Mucosa of descending colon (tissue), 3 donors: ENCODE data around the gene ONECUT1. TPM values are rescaled to one million over a fixed set of nuclear protein-coding genes. Genes with fewer than 3 reads are reported as not detected.

Experiments used
- ATAC-seq: fragments of 200-7000 bp; cut with Tn5 transposase; one replicate; pipeline ENCODE4 v1.9.1; 2020; ENCODE audit warnings: mild to moderate bottlenecking, moderate library complexity
- DNase-seq, 3 donors: peaks; one replicate each; pipeline ENCODE4 v3.0.0-alpha.2; 2020
- H3K36me3 ChIP-seq: fragments of 200-600 bp; one replicate; pipeline ENCODE4 v1.8.0; 2021; ENCODE audit warnings: low read depth, mild to moderate bottlenecking
- H3K4me1 ChIP-seq: fragments of 200-600 bp; one replicate; pipeline ENCODE4 v1.8.0; 2021; ENCODE audit warnings: low read depth, mild to moderate bottlenecking
- H3K4me3 ChIP-seq: fragments of 200-600 bp; one replicate; pipeline ENCODE4 v1.8.0; 2021; ENCODE audit warnings: mild to moderate bottlenecking
- H3K9me3 ChIP-seq: fragments of 200-600 bp; one replicate; pipeline ENCODE4 v1.8.0; 2021; ENCODE audit warnings: mild to moderate bottlenecking
- intact Hi-C, 2 donors: fragments of 100-400 bp; cut with DNase I in 1 of 2; cut with micrococcal nuclease in 1 of 2; formaldehyde crosslinking; loops; one replicate each; pipeline versions ENCODE4 v1.11.0 to v1.11.1; 2022; cut with DNase I, micrococcal nuclease
- total RNA-seq, 3 donors: library from RNA; stranded (reverse); fragmentation: NEBNext Ultra II Directional in 2 of 3; extraction: Animal tissue kit (Norgen Biotek cat#: 25700) in 2 of 3; gene quantifications; one replicate each; pipeline versions ENCODE4 v1.2.1 to v1.2.4, GENCODE V29; 2021 to 2023
- TF ChIP-seq, protein P1 (sequence below): fragments of 200-600 bp; IDR thresholded peaks from one replicate; pipeline ENCODE4 v1.8.0; 2022; ENCODE audit warnings: antibody characterized with exemption, mild to moderate bottlenecking
- donor health status: DM: no; HTN: no; CAD: no; lungs with moderate emphysema.
- donor health status: DM: no; HTN: no; CAD: no.
- donor health status: DM: no; HTN: yes; CAD: no.

ONECUT1 gene
- total RNA-seq, 3 donors from 2014 or later = not detected

DNA sequence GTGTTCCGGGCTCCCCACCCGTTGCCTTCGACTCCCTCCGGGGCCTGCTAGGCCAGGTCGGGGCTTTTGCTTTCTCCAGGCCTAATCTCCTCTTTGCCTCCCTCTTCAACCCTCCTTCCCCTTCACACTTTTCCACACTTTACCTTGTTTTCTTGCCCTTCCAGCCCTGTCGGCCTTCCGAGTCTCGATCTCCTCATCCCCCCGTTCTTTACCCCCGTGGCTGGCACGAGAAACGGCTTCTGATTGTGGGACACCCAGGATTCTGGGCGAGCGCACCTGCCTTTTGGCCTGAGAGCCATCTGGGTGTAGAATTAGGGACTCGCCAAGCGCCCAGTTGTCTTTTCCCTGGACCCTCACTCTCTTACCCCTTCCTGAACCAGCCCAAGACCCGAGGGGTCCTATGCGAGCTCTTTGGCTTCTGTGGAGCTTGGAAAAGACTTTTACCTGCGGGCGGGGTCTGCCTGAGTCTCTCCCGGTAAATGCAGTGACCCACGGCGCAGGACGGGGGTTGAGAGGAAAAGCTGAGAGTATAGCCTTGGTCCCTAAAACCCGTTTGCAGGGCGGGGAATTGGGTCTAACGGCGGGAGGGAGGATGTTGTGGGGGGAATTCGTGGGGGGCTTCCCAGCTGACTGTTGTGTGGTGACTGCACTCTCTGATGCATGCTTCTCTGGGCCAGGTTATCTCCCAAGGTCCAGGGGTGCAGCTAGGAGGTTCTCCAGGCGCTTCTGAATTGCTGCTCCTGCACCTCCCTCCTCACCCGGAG is 5.5 kb upstream of the ONECUT1 start:
- intact Hi-C loops = no loop called here
- peaks cover 4% of the 10 kb centered on the region for H3K4me1 ChIP-seq

DNA sequence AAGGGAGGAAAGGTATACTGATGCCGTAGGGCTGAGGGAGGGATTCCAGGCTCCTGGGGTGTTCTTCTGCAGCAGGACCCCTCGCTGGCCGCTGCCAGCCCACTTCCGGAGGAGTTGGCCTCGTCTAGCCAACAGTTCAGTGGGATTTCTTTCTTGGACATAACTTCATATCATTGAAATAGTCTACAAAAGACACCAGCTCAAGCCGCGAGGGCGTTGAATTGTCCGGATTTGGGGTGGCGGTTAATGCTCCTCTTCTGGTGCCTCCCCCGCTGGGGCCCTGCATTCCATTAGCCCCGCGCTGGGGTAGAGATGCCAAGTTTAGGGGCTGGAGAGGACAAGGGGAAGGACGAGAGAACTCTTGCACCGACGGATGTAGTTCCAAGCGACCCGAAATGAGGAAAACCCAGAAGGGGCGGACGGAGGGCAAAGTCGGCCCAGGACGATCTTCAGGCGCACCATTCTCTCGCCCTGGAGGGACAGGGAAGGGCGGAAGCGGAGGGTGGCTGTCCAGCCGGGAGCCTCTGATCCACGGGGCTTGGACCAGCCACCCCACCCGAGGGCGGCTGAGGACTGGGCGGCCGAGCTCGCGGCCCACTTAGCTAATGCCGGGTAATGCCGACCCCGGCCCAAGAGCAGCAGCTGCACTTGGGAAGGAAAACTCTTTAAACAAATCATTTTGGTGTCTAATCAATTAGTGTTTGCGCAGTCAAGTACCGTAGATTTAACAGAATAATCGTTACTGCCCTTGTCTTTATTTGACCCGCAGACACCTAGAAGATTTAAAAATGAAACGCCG is 4.7 kb upstream of the ONECUT1 start:
- Histone ChIP-seq H3K4me1 (peaks cover 7% of the 10 kb centered on the region), H3K4me3 (no peak overlapping the region), H3K36me3 (no peaks in the 10 kb centered on the region), H3K9me3 (no peaks in the 10 kb centered on the region)
- intact Hi-C loops = no loop called here
- ATAC-seq = no peak
- peak in 1 of 3 donors; percentile 43 for DNase-seq
- TF ChIP-seq, protein P1, sequence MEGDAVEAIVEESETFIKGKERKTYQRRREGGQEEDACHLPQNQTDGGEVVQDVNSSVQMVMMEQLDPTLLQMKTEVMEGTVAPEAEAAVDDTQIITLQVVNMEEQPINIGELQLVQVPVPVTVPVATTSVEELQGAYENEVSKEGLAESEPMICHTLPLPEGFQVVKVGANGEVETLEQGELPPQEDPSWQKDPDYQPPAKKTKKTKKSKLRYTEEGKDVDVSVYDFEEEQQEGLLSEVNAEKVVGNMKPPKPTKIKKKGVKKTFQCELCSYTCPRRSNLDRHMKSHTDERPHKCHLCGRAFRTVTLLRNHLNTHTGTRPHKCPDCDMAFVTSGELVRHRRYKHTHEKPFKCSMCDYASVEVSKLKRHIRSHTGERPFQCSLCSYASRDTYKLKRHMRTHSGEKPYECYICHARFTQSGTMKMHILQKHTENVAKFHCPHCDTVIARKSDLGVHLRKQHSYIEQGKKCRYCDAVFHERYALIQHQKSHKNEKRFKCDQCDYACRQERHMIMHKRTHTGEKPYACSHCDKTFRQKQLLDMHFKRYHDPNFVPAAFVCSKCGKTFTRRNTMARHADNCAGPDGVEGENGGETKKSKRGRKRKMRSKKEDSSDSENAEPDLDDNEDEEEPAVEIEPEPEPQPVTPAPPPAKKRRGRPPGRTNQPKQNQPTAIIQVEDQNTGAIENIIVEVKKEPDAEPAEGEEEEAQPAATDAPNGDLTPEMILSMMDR = no peak

More for the DNA sequence above, 5.5 kb upstream of the ONECUT1 start:
- no peak for DNase-seq
- Histone ChIP-seq H3K36me3 (no peaks in the 10 kb centered on the region), H3K4me3 (no peak overlapping the region), H3K9me3 (no peaks in the 10 kb centered on the region)
- TF ChIP-seq, protein P1 = no peak
- no peak for ATAC-seq

DNA sequence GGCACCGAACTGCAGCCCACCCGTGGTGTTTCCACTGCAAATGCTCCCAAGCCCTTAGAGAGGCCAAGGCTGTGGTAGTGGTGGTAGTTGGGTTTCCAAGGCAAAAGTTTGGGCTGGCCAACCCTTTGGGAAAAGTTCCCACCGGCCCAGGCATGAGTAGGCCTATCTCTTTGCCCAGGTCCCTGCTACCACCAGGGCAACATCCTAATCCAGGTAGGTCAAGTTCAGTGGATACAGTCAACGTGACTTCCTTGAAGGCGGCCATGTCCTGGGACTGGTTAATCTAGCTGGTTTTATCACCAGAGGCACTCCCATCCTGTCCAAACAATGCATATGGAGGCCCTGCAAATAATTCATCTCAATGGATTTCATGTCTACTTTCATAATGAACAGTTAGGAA is 1.6 kb upstream of the ONECUT1 start:
- H3K9me3 ChIP-seq = no peaks in the 10 kb centered on the region
- no peak for ATAC-seq
- no peak for DNase-seq
- intact Hi-C loops = no loop called here
- no peak overlapping the region for H3K4me3 ChIP-seq
- TF ChIP-seq, protein P1 = no peak
- H3K4me1 ChIP-seq = peaks cover 19% of the 10 kb centered on the region
- H3K36me3 ChIP-seq = no peaks in the 10 kb centered on the region

GRCh38 chr15:52790941-52791751 is 1.0 kb upstream of the ONECUT1 start:
- H3K36me3 ChIP-seq = no peaks in the 10 kb centered on the region
- intact Hi-C loops = no loop called here
- no peaks in the 10 kb centered on the region for H3K9me3 ChIP-seq
- TF ChIP-seq, protein P1 = no peak
- peaks cover 19% of the 10 kb centered on the region for H3K4me1 ChIP-seq
- DNase-seq (peak in 1 of 3 donors; percentile 43), ATAC-seq (no peak)
- no peak overlapping the region for H3K4me3 ChIP-seq

- Histone ChIP-seq H3K4me1 (peaks cover 19% of the 10 kb centered on the region), H3K9me3 (no peaks in the 10 kb centered on the region), H3K4me3 (no peak overlapping the region), H3K36me3 (no peaks in the 10 kb centered on the region)
- intact Hi-C loops = no loop called here
- DNase-seq = peak in 1 of 3 donors; percentile 39
- peak; percentile 30 for ATAC-seq
- TF ChIP-seq, protein P1 = no peak
Observed at GRCh38 chr15:52789601-52790168, 451 bp downstream of the ONECUT1 start.
